GM10847 (cell line): ENCODE data around the gene CSRP1.

Experiments
- POLR2A ChIP-seq: IDR thresholded peaks from 2 replicates; pipeline ENCODE4 v1.6.1; 2011; ENCODE audit not compliant: insufficient read length; ENCODE audit errors: extremely low read depth

CSRP1 gene

DNA sequence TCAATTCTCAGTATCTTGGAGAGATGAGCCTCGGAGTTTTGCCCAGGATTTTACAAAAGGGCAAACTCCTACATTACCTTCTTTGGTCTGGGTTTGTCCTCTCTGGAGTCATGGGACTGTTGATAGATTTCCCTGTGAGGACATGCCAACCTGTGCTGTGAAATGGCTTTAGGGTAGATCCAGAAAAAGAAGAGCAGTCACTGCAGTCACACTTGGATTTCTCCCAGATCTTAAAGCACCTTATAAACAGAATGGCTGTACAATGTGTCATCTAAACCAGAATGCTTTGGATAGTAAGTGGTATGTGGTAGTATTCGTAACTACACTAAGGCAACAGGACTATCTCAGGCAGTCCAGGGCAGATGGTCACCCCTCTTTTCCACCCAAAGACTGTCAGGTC lies 1.9 kb upstream of the CSRP1 start:
- no peak for TF ChIP-seq POLR2A

DNA sequence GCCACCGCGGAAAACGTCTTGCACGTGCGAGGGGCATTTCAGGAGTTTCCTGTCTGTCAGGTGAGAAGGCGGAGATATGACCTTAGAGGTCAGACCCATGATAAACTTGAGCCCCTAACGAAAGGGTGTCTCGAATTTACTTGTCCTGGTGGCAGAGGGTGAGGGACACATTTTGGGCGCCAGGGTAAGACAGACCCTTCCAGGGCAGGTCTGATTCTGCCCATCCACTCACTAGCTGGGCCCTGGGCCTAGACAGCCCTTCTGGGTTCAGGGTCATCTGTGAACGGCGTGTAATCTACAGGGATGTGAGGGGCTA lies 395 bp upstream of the CSRP1 start:
- TF ChIP-seq POLR2A, result no peak

DNA sequence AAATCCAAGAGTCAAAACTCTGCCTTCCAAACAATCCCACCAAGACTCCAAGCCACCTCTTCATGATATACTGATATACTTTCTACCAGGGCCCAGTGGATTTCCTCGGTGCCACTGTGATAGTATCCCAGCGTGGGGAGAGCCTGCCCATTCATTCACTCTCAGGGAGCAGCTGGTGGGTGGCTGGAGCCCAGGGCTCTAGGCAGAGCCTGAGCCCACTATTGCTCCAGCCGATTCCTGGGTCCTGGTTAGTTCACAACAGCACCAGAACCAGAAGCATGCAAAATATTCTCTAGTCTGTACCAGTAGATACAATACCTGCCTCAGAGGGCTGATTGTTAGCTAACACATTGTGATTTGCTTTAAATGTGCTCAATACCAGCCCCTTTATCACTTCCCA lies 831 bp downstream of the CSRP1 start:
- TF ChIP-seq POLR2A, result no peak

DNA sequence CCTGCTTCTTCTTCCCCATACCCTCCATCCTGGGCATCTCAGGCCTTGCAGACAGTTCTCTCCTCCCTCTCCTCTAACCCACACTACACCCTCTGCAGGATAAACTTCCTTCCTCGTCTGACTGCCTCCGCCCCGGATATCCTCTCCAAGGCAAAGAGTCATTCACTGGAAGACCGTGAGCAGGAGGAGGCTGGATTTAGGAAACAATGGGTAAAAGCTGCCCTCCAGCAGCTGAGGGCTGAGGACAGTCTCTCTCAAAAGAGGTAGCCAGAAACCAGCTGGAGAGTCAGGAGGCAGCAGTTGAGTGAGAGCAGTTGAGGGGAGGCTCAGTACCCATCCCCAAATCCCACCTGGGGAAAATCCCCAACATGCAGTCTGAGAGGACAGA lies 1.4 kb downstream of the CSRP1 start:
- TF ChIP-seq POLR2A, result no peak

DNA sequence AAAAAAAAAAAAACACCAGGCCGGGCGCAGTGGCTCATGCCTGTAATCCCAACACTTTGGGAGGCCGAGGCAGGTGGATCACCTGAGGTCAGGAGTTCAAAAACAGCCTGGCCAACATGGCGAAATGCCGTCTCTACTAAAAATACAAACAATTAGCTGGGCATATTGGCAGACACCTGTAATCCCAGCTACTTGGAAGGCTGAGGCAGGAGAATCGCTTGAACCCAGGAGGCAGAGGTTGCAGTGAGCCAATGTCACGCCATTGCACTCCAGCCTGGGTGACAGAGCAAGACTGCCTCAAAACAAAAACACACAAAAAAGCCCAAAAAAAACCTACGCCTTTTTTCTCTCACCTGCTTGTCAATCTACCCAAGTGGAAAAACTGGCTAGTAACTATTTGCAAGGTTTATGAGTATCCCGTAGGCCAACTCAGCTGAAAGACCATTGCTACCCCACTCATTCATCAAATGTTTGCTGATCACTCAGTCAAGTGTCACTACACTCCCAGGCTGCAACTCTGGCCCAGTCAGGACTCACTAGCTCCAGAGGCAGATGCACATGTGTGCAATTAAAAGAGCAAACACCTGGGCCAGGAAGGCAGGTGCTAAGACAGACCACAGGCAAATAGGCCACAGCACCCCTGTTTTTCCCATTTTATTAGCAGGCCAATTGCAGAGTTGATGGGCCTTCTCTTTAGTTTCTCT lies 2.0 kb downstream of the CSRP1 start:
- no peak for TF ChIP-seq POLR2A

DNA sequence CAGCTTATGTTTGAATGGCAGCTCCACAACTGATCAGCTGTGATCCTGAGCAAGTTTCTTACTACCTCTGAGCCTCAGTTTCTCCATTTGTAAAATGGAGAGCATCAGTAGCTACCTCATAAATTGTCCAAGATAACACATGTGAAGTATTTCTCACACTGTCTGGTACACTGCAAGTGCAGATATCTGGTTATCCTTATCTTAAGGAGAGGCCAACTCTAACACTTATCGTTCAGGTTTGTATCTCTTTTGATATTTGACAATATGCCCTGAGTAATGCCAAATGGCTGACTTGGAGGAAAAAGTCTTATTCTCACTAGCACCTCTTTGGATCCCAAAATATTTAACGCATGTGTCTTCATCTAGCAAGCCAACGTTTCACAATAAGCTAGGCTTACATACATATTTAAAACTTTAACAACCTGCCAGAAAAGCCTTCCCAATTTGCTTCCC lies 2.7 kb downstream of the CSRP1 start:
- TF ChIP-seq POLR2A, result no peak

DNA sequence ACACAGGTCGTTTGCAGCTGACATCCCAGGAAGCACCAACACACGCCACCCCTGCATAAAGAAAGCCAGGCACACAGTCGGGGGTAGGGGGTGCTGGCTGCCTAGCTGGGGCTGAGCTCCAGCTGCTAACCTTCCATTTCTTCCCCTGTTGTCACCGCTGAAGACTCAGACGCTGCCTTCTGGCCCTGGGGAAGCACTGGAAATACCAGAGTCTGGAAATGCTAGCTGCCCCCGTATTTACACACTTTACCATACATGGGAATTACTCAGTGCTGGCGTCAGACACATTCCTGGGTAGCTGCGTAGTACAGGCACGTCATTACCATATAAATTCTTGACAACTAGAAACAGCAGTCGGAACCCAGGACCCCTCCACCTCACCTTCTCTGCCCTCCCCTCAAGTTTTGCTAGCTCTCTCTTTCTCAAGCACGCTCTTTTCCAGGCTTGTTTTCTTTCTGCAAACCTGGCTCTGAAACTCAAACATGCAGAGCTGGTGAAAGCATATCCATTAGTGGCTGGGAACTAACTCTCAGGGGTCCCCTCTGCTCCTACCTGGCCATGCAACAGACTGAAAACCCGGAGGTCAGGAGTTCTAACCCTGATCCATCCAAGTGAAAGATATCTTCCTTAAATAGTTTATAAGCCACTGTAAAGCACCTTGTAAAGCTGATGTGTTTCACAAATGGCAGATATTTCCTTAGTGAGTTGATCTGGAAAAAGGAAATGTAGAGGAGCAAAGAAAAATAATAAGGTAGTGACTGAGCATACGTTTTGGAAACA lies 3.3 kb downstream of the CSRP1 start:
- no peak for TF ChIP-seq POLR2A

DNA sequence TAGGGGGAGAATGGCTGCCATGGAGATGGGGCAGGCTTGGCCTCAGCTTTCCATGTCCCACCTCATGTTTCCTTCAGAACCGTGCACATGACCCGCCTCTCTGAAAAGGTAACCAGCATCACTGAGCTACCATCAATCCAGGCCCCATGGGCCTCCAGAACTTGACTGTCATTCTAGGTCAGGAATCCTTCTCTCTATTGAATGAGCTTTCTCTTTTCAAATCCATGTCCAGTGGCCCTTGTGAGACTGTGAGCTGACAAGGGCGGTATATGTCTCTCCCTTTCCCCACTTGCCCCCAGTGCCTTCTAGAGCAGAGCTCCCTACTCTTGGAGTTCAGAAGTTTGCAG lies 4.4 kb downstream of the CSRP1 start:
- TF ChIP-seq POLR2A, result no peak

DNA sequence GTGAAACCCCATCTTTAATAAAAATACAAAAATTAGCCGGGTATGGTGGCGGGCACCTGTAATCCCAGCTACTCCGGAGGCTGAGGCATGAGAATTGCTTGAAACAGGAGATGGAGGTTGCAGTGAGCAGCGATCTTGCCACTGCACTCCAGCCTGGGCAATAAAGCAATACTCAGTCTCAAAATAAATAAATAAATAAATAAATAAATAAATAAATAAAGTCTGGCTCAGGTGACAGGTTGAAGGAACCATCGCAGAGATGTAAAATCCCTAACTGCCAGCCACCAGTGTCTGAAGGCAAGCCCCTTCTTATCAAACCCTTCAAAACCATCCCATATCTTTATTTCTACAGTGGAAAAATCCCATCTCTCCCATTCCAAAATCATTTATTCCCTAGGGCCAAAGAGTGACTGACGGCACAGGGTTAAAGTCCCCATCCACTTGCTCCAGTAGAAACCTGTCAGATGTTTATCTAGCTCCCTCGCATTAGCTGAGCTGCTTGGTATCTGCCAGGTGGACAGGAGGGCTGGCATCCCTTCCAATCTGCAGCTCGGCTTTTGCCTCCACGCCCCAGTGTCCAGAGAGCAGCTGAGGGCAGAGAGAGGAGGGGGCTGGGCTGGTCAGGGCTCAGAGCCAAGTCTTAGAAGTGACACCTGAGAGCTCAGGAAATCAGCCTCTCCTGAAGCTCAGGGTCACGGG lies 5.0 kb downstream of the CSRP1 start:
- no peak for TF ChIP-seq POLR2A

DNA sequence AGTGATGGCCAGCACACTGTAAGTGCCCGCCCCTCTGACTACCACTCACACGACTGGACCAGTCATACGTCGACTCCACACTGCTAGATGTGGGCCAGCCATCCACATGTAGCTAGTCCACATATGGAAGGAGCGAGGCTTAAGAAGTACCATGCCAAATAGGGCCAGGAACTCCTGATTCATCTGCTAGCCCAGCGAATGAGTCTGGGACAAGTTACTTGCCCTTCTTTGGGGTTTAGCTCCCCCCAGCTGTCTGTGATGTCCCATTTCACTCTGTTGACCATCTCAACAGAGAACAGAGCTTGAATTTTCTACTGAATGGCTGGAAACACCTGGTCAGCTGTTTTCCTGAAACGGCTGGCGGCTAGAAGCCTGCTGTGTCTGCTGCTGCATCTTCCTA lies 5.8 kb downstream of the CSRP1 start:
- no peak for TF ChIP-seq POLR2A

DNA sequence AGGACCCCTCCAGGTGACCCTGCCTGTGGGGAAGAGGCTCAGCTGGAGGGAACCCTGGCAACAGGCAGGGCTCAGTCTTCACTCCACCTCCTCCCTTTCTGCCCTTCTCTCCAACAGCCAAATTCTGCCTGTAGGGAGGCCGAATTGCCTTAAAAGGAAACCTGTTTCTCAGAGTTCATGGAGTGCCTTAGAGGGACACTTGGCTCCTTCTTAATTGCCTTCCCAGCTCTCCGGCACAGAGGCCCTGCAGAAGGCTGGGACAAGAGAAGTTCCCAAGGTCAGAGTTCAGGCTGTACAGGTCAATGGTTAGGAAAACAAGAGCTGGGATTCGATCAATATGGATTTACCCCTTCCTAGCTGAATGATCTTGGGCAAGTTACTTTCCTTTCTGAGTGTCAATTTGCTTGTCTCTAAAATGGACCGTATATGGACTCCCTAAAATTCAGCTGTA lies 6.2 kb downstream of the CSRP1 start:
- TF ChIP-seq POLR2A, result no peak

DNA sequence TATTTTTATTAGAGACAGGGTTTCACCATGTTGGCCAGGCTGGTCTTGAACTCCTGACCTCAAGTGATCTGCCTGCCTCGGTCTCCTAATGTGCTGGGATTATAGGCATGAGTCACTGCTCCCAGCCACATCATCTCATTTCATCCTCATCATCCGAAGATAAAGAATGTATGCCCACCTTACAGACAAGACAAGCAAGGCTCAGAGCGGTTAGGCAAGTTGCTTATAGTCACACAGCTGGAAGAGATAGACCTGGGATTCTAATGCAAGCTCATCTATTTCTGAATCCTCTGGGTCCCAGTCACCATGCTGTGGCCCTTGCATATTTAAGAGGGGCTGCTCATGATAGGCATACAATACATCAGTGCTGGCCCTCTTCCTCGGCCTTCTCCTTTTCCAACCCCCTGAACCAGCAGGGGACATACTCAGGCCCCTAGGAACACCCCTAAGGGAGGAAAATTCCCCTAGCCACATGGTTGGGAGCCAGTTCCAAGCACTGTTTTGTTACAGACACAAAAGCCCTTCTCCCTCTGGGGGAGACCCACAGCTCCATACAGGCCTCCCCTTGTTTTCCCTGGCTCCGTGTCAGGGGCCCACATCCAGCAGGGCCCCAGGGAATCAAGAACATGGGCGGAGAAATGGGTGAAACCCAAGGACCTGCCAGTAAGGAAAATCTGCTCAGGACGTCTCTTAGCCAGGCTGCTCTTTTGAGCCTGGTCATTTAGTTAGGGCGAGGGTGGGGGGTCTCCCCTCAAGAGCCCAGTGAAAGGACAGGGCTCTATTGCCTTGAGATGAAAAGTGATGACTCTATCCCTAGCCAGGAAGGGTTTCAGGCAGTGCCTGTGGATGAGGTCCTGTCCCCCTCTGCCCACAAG lies 6.9 kb downstream of the CSRP1 start:
- TF ChIP-seq POLR2A, result no peak

DNA sequence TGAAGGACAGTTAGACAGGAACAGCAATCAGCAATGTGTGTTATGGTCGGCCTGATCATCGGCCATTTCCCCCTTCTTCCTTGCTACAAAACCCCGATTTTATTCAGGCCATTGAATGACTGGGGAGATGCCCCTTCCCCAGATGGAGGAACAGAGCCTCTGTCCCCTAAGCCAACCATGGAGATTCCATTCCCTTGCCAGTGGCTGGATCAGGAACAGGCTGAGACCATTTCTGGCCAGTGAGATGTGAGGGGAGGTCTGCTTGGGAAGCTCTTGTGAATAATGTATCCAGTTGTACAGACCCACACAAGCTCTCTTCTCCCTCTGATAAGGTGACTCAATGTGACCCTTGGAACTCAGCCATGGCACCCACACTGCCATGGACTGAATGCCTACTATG lies 7.7 kb downstream of the CSRP1 start:
- no peak for TF ChIP-seq POLR2A

DNA sequence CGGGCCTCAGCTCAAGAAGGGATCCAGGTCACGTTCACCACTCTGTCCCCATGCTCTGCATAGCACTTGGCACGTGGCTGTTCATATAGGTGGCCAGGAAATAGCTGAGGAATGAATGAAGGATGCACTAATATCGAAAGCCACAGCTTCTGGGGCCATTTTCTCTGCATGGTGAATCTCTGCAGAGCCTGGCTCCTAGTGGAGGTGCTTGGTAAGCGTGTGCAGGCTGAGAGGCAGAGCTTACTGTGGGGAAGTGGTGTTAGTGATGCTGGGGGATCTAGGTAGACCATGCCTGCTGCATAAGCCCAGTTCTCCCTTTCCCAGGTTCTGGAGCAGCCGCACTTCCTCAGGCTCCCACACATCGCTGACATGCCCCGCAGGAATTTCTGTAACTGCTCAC lies 8.3 kb downstream of the CSRP1 start:
- no peak for TF ChIP-seq POLR2A

DNA sequence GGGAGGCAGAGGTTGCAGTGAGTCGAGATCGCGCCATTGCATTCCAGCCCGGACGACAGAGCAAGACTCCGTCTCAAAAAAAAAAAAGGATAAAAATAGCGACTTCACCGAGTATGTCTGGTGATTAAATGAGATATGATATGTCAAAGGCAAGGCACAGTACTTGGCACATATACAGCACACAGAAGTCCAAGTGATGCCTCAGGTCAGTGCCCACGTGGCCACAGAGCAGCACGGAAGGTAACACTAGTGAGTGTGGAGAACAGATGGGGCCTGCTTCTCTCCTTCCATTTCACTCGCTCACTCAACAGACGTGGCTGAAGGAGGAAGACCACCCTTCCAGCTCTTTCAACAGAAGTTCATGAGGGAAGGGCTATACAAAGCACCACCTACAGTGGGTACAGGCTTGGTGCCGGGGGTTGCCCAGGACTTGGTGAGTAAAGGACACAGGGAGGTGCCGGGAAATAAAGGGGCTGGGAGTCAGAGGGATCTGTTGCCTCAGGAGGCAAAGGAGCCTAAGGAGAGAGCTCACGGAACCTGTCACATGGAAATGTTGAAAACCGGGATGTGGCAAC lies 8.9 kb downstream of the CSRP1 start:
- TF ChIP-seq POLR2A, result no peak

DNA sequence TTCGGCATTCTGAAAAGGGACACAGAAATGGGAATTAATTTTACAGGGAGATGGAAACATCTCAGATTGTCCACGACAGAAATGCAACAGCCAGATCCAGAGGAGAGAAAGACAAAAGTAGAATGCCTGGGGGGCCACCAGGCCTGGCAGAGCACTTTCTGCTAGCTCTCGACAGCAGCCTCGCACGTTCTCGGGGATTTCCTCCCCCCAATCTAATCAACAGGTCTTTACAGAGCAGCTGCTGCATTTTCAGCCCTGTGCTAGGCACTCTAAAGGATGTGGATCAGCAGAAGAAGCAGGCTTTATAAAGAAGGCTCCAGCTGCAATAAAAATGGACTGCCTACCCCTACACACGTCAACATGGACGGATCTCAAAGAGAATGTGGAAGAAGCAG lies 10.6 kb downstream of the CSRP1 start:
- no peak for TF ChIP-seq POLR2A
